22Rv1 (cell line): ENCODE data around the gene ATAD3A.

Experiments
- CTCF ChIP-seq: fragments of 450-650 bp; IDR thresholded peaks from 2 replicates; pipeline ENCODE4 v1.5.1; 2017; ENCODE audit warnings: mild to moderate bottlenecking
- ZFX ChIP-seq: fragments of 450-650 bp; IDR thresholded peaks from 2 replicates; pipeline ENCODE4 v1.6.1; 2017; ENCODE audit warnings: antibody characterized with exemption, borderline replicate concordance

GRCh38 chr1:1573843-1574720, 62.1 kb downstream of the ATAD3A start:
- TF ChIP-seq CTCF (peak; percentile 24; the same call in 1 of the 2 replicates), ZFX (no peak)
